Stimulated activated CD4-positive, alpha-beta T cell treated with anti-CD3 and anti-CD28 coated beads, Interleukin-4, amount 100 ng/mL, for 4 hours (primary cell): Measurements from ENCODE around the gene RNASEH2C.
"Not testable (repeated sequence)": the region's sequence is repeated elsewhere in the genome, so short reads cannot be mapped to it uniquely, and the experiment has no call there.

ENCODE experiments used
- DNase-seq, 2 experiments: peaks; one replicate each; pipeline ENCODE4 v3.0.0-alpha.2; 2020

Gene RNASEH2C

GRCh38 chr11:65716774-65717405 is 3.7 kb downstream of the RNASEH2C start:
- DNase-seq, result no peak

DNA sequence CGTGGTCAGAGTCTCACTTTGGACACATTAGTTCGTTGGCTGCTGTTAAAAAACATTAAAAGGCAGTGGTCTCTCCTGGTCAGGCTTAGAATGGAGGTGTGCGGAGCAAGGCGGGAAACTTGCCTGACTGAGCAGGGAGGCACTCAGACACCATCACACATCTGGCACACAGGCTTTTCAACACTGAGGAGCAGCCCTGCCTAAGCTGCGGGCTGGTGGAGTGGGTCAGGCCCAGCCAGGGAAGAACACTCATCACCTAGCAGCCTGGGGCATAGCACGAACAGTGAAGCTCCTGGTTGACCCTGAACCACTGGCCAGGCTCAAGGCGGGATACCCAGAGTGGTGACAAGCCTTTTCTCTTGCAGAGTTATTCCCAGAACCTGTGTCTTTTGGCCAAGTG is 4.3 kb downstream of the RNASEH2C start:
- DNase-seq, result no peak

GRCh38 chr11:65714433-65714832 is 6.2 kb downstream of the RNASEH2C start:
- DNase-seq, result no peak

DNA sequence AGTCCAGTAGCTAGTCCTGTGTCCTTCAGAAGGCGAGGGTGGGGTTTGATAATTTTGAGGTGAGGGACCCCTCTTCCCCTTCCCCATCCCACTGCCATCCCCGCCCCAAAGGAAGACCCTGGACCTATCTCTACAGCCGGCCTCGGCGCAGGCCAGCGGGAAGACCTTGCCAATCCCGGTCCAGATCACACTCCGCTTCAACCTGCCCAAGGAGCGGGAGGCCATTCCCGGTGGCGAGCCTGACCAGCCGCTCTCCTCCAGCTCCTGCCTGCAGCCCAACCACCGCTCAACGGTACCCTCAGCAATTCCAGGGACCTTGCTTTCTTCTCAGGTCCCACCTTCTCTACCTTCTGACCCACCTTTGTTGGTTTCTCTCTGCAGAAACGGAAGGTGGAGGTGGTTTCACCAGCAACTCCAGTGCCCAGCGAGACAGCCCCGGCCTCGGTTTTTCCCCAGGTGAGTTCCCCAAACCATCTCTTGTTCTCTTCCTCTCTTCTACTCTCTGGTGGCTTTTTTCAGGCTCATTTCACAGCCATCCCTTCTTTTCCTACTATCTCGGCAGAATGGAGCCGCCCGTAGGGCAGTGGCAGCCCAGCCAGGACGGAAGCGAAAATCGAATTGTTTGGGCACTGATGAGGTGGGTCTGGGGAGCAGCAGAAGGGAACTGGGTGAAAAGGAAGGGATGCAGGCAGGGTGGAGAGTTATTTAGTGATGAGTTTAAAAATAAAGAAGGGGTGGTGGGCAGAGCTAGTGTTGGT is 7.2 kb downstream of the RNASEH2C start:
- DNase-seq, result no peak

GRCh38 chr11:65712633-65713076 is 7.9 kb downstream of the RNASEH2C start:
- DNase-seq, result no peak

- DNase-seq, result peak; percentile 95 to 97
Observed at GRCh38 chr11:65711785-65712632, 8.6 kb downstream of the RNASEH2C start, which contains the start of gene KAT5. TSS of gene KAT5 (plus strand) at chr11:65712252. CDS start at chr11:65712268, 16 bp downstream.

- no peak for DNase-seq
Observed at GRCh38 chr11:65710421-65710820, 10.2 kb downstream of the RNASEH2C start.

GRCh38 chr11:65709661-65710060 is 10.9 kb downstream of the RNASEH2C start:
- no peak for DNase-seq

GRCh38 chr11:65708451-65708850 is 12.1 kb downstream of the RNASEH2C start:
- no peak for DNase-seq

GRCh38 chr11:65707002-65707401 is 13.6 kb downstream of the RNASEH2C start:
- not testable (repeated sequence) for DNase-seq

DNA sequence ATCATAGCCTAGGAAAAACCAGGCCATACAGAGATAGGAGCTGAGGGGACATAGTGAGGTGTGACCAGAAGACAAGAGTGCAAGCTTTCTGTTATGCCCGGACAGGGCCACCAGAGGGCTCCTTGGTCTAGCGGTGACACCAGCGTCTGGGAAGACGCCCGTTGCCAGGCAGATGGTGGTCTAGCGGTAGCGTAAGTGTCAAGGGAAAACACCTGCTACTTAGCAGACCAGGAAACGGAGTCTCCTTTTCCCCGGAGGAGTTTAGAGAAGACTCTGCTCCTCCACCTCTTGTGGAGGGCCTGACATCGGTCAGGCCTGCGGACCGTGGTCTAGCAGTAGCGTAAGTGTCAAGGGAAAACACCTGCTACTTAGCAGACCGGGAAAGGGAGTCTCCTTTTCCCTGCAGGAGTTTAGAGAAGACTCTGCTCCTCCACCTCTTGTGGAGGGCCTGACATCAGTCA is 14.3 kb downstream of the RNASEH2C start:
- DNase-seq, result peak; percentile 66 to 73

DNA sequence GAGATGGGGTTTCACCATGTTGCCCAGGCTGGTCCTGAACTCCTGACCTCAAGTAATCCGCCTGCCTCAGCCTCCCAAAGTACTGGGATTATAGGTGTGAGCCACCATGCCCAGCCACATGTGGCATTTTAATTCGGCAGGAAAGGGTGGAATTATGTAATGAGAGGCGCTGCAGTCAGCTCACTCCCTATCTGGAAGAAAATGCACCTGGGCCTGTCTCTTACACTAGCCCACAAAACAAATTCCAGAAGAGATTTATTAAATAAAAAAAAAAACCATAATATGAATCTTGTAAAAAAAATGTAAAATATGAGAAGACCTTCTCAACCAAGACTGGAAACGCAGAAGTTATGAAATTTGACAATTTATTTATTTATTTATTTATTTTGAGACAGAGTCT is 16.8 kb downstream of the RNASEH2C start:
- DNase-seq, result no peak

- DNase-seq, result no peak
Observed at GRCh38 chr11:65701686-65702085, 18.9 kb downstream of the RNASEH2C start.

- no peak for DNase-seq
Observed at GRCh38 chr11:65700399-65700798, 20.2 kb downstream of the RNASEH2C start.

DNA sequence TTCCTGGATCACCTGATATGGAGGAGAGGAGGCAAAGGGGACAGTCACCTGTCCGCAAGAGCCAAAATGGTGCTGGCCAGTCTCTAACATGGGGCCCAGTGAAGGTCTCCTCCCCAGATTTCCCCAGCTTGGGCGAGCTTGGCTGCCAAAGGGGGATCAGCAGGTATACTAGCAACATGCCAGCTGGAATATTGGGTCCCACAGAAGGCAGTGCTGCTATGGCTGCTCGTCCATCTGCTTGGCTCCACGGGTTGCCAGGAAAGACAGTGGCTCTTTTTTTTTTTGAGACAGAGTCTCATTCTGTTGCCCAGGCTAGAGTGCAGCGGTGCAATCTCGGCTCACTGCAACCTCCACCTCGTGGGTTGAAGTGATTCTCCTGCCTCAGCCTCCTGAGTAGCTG is 21.3 kb downstream of the RNASEH2C start:
- no peak for DNase-seq

- no peak for DNase-seq
Observed at GRCh38 chr11:65698205-65698604, 22.4 kb downstream of the RNASEH2C start.

DNA sequence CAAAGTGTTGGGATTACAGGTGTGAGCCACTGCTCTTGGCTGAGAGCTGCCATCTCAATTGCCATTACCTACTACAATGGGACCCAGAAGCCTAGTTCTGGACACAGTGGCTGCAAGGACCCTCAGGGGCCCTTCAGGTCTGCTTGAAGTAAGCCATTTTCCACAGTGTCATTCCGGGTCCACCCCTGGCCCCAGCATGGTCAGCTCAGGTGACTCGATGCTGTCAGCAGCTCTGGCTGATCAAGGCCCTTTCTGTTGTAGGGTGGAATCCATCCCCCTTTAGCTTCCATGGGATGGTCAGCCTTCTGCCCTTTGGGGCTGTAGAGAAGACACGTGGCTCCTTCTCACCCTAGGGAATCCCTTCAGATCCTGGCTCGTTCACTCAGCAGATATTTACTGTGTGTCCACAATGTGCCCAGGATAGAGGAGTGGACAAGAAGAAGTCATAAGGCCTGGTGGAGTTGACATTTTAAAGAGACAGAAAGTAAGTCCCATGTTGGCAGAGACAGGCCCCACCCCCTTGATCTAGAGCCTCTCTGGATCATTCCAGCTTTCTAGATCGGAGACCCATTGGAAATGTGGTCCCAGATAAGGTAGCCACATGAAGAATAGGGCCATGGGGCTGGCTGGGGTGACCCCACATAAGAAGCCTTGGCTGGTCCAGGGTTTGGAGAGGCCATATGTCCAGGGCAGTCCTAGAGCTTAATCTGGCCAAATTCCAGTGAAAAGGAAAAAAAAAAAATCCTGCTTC is 23.6 kb downstream of the RNASEH2C start:
- DNase-seq, result no peak

DNA sequence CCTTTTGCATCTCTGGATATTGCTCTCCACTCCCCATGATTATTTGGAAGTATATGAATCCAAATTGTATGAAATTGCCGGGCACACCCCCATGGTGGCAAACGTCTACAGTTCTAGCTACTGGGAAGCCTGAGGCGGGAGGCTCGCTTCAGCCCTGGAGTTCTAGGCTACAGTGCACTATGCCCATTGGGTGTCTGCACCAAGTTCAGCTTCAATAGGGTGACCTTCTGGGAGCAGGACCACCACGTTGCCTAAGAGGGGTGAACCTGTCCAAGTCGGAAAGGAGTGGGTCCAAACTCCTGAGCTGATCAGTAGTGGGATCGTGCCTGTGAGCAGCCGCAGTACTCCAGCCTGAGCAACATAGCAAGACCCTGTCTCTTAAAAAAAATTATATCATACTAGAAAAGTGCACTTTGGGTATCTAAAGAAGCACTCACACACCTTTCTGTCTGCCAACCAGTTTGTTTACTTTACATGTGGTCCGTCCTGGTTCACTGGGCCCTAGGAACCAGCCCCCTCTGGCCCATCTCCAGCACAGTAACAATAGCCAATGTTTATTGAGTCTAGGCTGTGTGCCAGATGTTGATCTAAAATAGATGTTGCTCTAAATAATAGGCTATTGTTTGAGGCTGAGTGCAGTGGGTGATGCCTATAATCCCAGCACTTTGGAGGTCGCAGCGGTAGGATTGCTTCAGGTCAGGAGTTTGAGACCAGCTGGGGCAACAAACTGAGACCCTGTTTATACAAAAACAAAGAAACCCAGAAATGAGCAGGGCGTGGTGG is 24.9 kb downstream of the RNASEH2C start:
- no peak for DNase-seq

- DNase-seq, result no peak
Observed at GRCh38 chr11:65692367-65692766, 28.2 kb downstream of the RNASEH2C start.

DNA sequence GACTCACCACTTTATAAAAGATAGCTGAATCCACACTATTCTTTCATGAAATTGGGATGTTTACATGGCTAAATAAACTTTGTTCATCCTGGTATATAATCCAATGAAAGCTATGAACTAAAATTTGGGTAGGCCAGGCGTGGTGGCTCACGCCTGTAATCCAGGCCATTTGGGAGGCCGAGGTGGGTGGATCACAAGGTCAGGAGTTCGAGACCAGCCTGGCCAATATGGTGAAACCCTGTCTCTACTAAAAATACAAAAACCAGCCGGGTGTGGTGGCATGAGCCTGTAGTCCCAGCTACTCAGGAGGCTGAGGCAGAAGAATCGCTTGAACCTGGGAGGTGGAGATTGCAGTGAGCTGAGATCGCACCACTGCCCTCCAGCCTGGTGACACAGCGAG is 28.8 kb downstream of the RNASEH2C start:
- not testable (repeated sequence) for DNase-seq

DNA sequence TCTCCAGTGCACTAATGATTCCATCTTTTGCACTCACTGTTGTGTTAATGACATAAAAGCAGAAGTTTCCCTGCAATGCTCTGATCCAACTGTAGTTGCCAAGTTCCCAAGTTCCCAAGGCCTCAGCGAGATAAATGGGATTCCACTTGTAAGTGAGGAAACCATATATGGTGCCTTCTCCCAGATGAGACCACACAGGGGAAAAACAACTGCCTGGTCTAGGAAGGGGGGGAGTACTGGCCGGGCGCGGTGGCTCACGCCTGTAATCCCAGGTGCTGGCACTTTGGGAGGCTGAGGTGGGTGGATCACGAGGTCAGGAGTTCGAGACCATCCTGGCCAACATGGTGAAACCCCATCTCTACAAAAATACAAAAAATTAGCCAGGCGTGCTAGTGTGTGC is 34.6 kb downstream of the RNASEH2C start:
- no peak for DNase-seq

- not testable (repeated sequence) for DNase-seq
Observed at GRCh38 chr11:65683480-65683879, 37.1 kb downstream of the RNASEH2C start.
